Measurements from ENCODE around the gene PKLR.

The PKLR gene

GRCh38 chr1:155261852-155262673 is 39.2 kb downstream of the PKLR start, which contains the start of gene SCAMP3:
Gene SCAMP3 (minus strand): TSS chr1:155262360. CDS start chr1:155262151, 209 bp downstream.
- DNase-seq = peak; percentile 78 to 87 (median 80)
- H3K36me3 ChIP-seq (ENCODE audit: control insufficient read depth, insufficient read depth, low read length) = peaks cover 42% of the 10 kb centered on the region
- H3K4me1 ChIP-seq (ENCODE audit: control insufficient read depth, insufficient read depth, low read length, poor library complexity, severe bottlenecking) = peaks cover 16% of the 10 kb centered on the region

GRCh38 chr1:155261493-155261851 is 39.8 kb downstream of the PKLR start:
- peaks cover 16% of the 10 kb centered on the region for H3K4me1 ChIP-seq (ENCODE audit: control insufficient read depth, insufficient read depth, low read length, poor library complexity, severe bottlenecking)
- peak overlapping the region; percentile 82 for H3K4me3 ChIP-seq (ENCODE audit: insufficient read depth, low read depth, low read length, poor library complexity, severe bottlenecking)
- no peaks in the 10 kb centered on the region for H3K27me3 ChIP-seq (replicated peaks; ENCODE audit: control insufficient read depth, insufficient read depth, low read length, poor library complexity, severe bottlenecking)
- no peaks in the 10 kb centered on the region for H3K9me3 ChIP-seq (ENCODE audit: control insufficient read depth, low read length)
- DNase-seq = peak in 1 of 3 donors; percentile 17
- H3K36me3 ChIP-seq (ENCODE audit: control insufficient read depth, insufficient read depth, low read length) = peaks cover 41% of the 10 kb centered on the region
- peak overlapping the region; percentile 69 for H3K27ac ChIP-seq (ENCODE audit: insufficient read depth, low read length, poor library complexity, severe bottlenecking)

More at GRCh38 chr1:155261852-155262673, 39.2 kb downstream of the PKLR start, which contains the start of gene SCAMP3:
- Histone ChIP-seq H3K9me3 (ENCODE audit: control insufficient read depth, low read length) (no peaks in the 10 kb centered on the region), H3K27me3 (replicated peaks; ENCODE audit: control insufficient read depth, insufficient read depth, low read length, poor library complexity, severe bottlenecking) (no peaks in the 10 kb centered on the region), H3K27ac (ENCODE audit: insufficient read depth, low read length, poor library complexity, severe bottlenecking) (peak within 1 kb of the TSS; percentile 69), H3K4me3 (ENCODE audit: insufficient read depth, low read depth, low read length, poor library complexity, severe bottlenecking) (peak within 1 kb of the TSS; percentile 82)

- Histone ChIP-seq H3K4me1 (ENCODE audit: control insufficient read depth, insufficient read depth, low read length, poor library complexity, severe bottlenecking) (peaks cover 23% of the 10 kb centered on the region), H3K4me3 (ENCODE audit: insufficient read depth, low read depth, low read length, poor library complexity, severe bottlenecking) (no peak overlapping the region), H3K36me3 (ENCODE audit: control insufficient read depth, insufficient read depth, low read length) (peaks cover 36% of the 10 kb centered on the region), H3K27ac (ENCODE audit: insufficient read depth, low read length, poor library complexity, severe bottlenecking) (no peak overlapping the region), H3K9me3 (ENCODE audit: control insufficient read depth, low read length) (no peaks in the 10 kb centered on the region), H3K27me3 (replicated peaks; ENCODE audit: control insufficient read depth, insufficient read depth, low read length, poor library complexity, severe bottlenecking) (no peaks in the 10 kb centered on the region)
- no peak for DNase-seq
Observed at GRCh38 chr1:155260276-155260675, 41.0 kb downstream of the PKLR start.

- H3K27ac ChIP-seq (ENCODE audit: insufficient read depth, low read length, poor library complexity, severe bottlenecking) = no peak overlapping the region
- no peaks in the 10 kb centered on the region for H3K27me3 ChIP-seq (replicated peaks; ENCODE audit: control insufficient read depth, insufficient read depth, low read length, poor library complexity, severe bottlenecking)
- peaks cover 24% of the 10 kb centered on the region for H3K4me1 ChIP-seq (ENCODE audit: control insufficient read depth, insufficient read depth, low read length, poor library complexity, severe bottlenecking)
- peaks cover 18% of the 10 kb centered on the region for H3K36me3 ChIP-seq (ENCODE audit: control insufficient read depth, insufficient read depth, low read length)
- H3K4me3 ChIP-seq (ENCODE audit: insufficient read depth, low read depth, low read length, poor library complexity, severe bottlenecking) = no peak overlapping the region
- H3K9me3 ChIP-seq (ENCODE audit: control insufficient read depth, low read length) = no peaks in the 10 kb centered on the region
- DNase-seq = no peak
Observed at GRCh38 chr1:155256058-155256852, 45.0 kb downstream of the PKLR start.

GRCh38 chr1:155255243-155256007 is 45.8 kb downstream of the PKLR start, which contains the start of gene ENTREP3:
Gene ENTREP3 (minus strand): TSS chr1:155255483. CDS start chr1:155254877, 606 bp downstream.
- peak; percentile 58 to 68 (median 62) for DNase-seq
- Histone ChIP-seq H3K4me3 (ENCODE audit: insufficient read depth, low read depth, low read length, poor library complexity, severe bottlenecking) (peak within 1 kb of the TSS; percentile 78), H3K27ac (ENCODE audit: insufficient read depth, low read length, poor library complexity, severe bottlenecking) (peak within 1 kb of the TSS; percentile 35), H3K9me3 (ENCODE audit: control insufficient read depth, low read length) (no peaks in the 10 kb centered on the region), H3K4me1 (ENCODE audit: control insufficient read depth, insufficient read depth, low read length, poor library complexity, severe bottlenecking) (peaks cover 18% of the 10 kb centered on the region), H3K27me3 (replicated peaks; ENCODE audit: control insufficient read depth, insufficient read depth, low read length, poor library complexity, severe bottlenecking) (no peaks in the 10 kb centered on the region), H3K36me3 (ENCODE audit: control insufficient read depth, insufficient read depth, low read length) (peaks cover 18% of the 10 kb centered on the region)

GRCh38 chr1:155254714-155255242 is 46.5 kb downstream of the PKLR start:
- DNase-seq = no peak
- H3K27ac ChIP-seq (ENCODE audit: insufficient read depth, low read length, poor library complexity, severe bottlenecking) = peak overlapping the region; percentile 35
- no peaks in the 10 kb centered on the region for H3K9me3 ChIP-seq (ENCODE audit: control insufficient read depth, low read length)
- peaks cover 18% of the 10 kb centered on the region for H3K36me3 ChIP-seq (ENCODE audit: control insufficient read depth, insufficient read depth, low read length)
- peaks cover 20% of the 10 kb centered on the region for H3K4me1 ChIP-seq (ENCODE audit: control insufficient read depth, insufficient read depth, low read length, poor library complexity, severe bottlenecking)
- no peaks in the 10 kb centered on the region for H3K27me3 ChIP-seq (replicated peaks; ENCODE audit: control insufficient read depth, insufficient read depth, low read length, poor library complexity, severe bottlenecking)
- H3K4me3 ChIP-seq (ENCODE audit: insufficient read depth, low read depth, low read length, poor library complexity, severe bottlenecking) = peak overlapping the region; percentile 78

- Histone ChIP-seq H3K27ac (ENCODE audit: insufficient read depth, low read length, poor library complexity, severe bottlenecking) (no peak overlapping the region), H3K4me3 (ENCODE audit: insufficient read depth, low read depth, low read length, poor library complexity, severe bottlenecking) (no peak overlapping the region), H3K9me3 (ENCODE audit: control insufficient read depth, low read length) (no peaks in the 10 kb centered on the region), H3K27me3 (replicated peaks; ENCODE audit: control insufficient read depth, insufficient read depth, low read length, poor library complexity, severe bottlenecking) (no peaks in the 10 kb centered on the region), H3K36me3 (ENCODE audit: control insufficient read depth, insufficient read depth, low read length) (peaks cover 18% of the 10 kb centered on the region), H3K4me1 (ENCODE audit: control insufficient read depth, insufficient read depth, low read length, poor library complexity, severe bottlenecking) (peaks cover 20% of the 10 kb centered on the region)
- no peak for DNase-seq
Observed at GRCh38 chr1:155254228-155254713, 47.0 kb downstream of the PKLR start.

GRCh38 chr1:155253797-155254196 is 47.4 kb downstream of the PKLR start:
- Histone ChIP-seq H3K9me3 (ENCODE audit: control insufficient read depth, low read length) (no peaks in the 10 kb centered on the region), H3K27ac (ENCODE audit: insufficient read depth, low read length, poor library complexity, severe bottlenecking) (no peak overlapping the region), H3K27me3 (replicated peaks; ENCODE audit: control insufficient read depth, insufficient read depth, low read length, poor library complexity, severe bottlenecking) (no peaks in the 10 kb centered on the region), H3K4me1 (ENCODE audit: control insufficient read depth, insufficient read depth, low read length, poor library complexity, severe bottlenecking) (peaks cover 20% of the 10 kb centered on the region), H3K4me3 (ENCODE audit: insufficient read depth, low read depth, low read length, poor library complexity, severe bottlenecking) (no peak overlapping the region), H3K36me3 (ENCODE audit: control insufficient read depth, insufficient read depth, low read length) (peaks cover 18% of the 10 kb centered on the region)
- no peak for DNase-seq

GRCh38 chr1:155253208-155253607 is 48.0 kb downstream of the PKLR start:
- Histone ChIP-seq H3K27me3 (replicated peaks; ENCODE audit: control insufficient read depth, insufficient read depth, low read length, poor library complexity, severe bottlenecking) (no peaks in the 10 kb centered on the region), H3K36me3 (ENCODE audit: control insufficient read depth, insufficient read depth, low read length) (peaks cover 14% of the 10 kb centered on the region), H3K9me3 (ENCODE audit: control insufficient read depth, low read length) (no peaks in the 10 kb centered on the region), H3K4me3 (ENCODE audit: insufficient read depth, low read depth, low read length, poor library complexity, severe bottlenecking) (no peak overlapping the region), H3K4me1 (ENCODE audit: control insufficient read depth, insufficient read depth, low read length, poor library complexity, severe bottlenecking) (peaks cover 20% of the 10 kb centered on the region), H3K27ac (ENCODE audit: insufficient read depth, low read length, poor library complexity, severe bottlenecking) (no peak overlapping the region)
- no peak for DNase-seq

Measured in effector memory CD4-positive, alpha-beta T cell (primary cell).